Ovary (tissue), 9 donors: ENCODE measurements around the gene CRTC2. TPM values are rescaled to one million over a fixed set of nuclear protein-coding genes. Genes with fewer than 3 reads are reported as not detected.

ENCODE experiments used
- DNase-seq, 5 donors: peaks; one replicate each; pipeline ENCODE4 v3.0.0-alpha.2; 2019 to 2020
- H3K27ac ChIP-seq, 2 donors: fragments of 200-600 bp; one replicate each; pipeline versions ENCODE4 v1.5.1 to v1.8.0; 2019 to 2022
- H3K27me3 ChIP-seq: fragments of 200-600 bp; one replicate; pipeline ENCODE4 v1.8.0; 2022
- H3K36me3 ChIP-seq: fragments of 200-600 bp; sonication (generic); one replicate; pipeline ENCODE4 v1.5.1; 2019
- H3K4me1 ChIP-seq: one replicate; pipeline ENCODE4 v1.8.1; 2013; ENCODE audit warnings: mild to moderate bottlenecking, moderate library complexity; ENCODE audit not compliant: insufficient read depth
- H3K4me3 ChIP-seq: fragments of 200-600 bp; sonication (generic); one replicate; pipeline ENCODE4 v1.5.1; 2017
- H3K9me3 ChIP-seq, 2 donors: fragments of 200-600 bp in 1 of 2; sonication (generic) in 1 of 2; one replicate each; pipeline versions ENCODE4 v1.5.1 to v1.8.1; 2013 to 2019; ENCODE audit warnings: mild to moderate bottlenecking in 1 of 2, moderate library complexity in 1 of 2
- EP300 ChIP-seq: sonication (generic); formaldehyde crosslinking; IDR thresholded peaks from one replicate; pipeline ENCODE4 v1.6.1; 2017; ENCODE audit warnings: antibody characterized with exemption
- POLR2A ChIP-seq: fragments of 450-650 bp; IDR thresholded peaks from one replicate; pipeline ENCODE4 v1.6.1; 2017; ENCODE audit warnings: antibody characterized with exemption, mild to moderate bottlenecking, moderate library complexity
- whole genome bisulfite sequencing, 3 donors: extraction: QIAGEN DNeasy Blood & Tissue Kit in 1 of 3; methylation state at CpG; one replicate each; pipeline versions ENCODE4 v1.1.5 to v1.1.7; 2013 to 2017; 5-methylcytosine and 5-hydroxymethylcytosine counted together
- intact Hi-C, 4 donors: fragments of 100-400 bp; cut with DNase I; formaldehyde crosslinking; loops; one replicate each; pipeline versions ENCODE4 v1.11.0 to v1.15.1; 2022 to 2023
- polyA plus RNA-seq, 2 donors: library from polyadenylated mRNA; stranded (reverse); fragments of 200-250 nt in 1 of 2; fragments of 350-450 nt in 1 of 2; fragmentation: Illumina TruSeq in 1 of 2; extraction: RNeasy Lipid Tissue Mini Kit (QIAGEN cat#74804) in 1 of 2; gene quantifications; one replicate each; pipeline ENCODE4 v1.2.3, GENCODE V29; 2013 to 2014
- total RNA-seq, 7 donors: library from RNA; depleted of rRNA in 2 of 7; stranded (reverse); fragments of >200 nt in 2 of 7; fragmentation: NEBNext Ultra II Directional in 3 of 7; extraction: Animal tissue kit (Norgen Biotek cat#: 25700) in 3 of 7; gene quantifications; one replicate each; pipeline versions ENCODE4 v1.1.0 to v1.2.4, GENCODE V29; 2016 to 2023
- TF ChIP-seq, protein P1 (sequence below), 3 donors: fragments of 450-650 bp in 2 of 3; fragments of 200-600 bp in 1 of 3; IDR thresholded peaks; one replicate each; pipeline versions ENCODE4 v1.5.1 to v1.8.0; 2016 to 2022; ENCODE audit warnings: antibody characterized with exemption in 3 of 3, mild to moderate bottlenecking in 1 of 3
- donor health status: DM: no; HTN: no; CAD: no; lungs with moderate emphysema.
- donor health status: DM: no; HTN: no; CAD: no.
- donor health status: Bipolar disorder and iron deficiency.
- donor health status: DM: yes; HTN: yes; CAD: no.
- donor health status: DM: no; HTN: no; CAD: no.
- donor health status: DM: yes; HTN: yes; CAD: no.

The CRTC2 gene
- total and polyA plus RNA-seq, 9 donors: 19.2 to 52.5 (median 37.9) TPM

- peaks cover 7% of the 10 kb centered on the region for H3K4me1 ChIP-seq
- H3K9me3 ChIP-seq: no peaks in the 10 kb centered on the region
- H3K36me3 ChIP-seq: no peaks in the 10 kb centered on the region
- H3K27me3 ChIP-seq: no peaks in the 10 kb centered on the region
- H3K27ac ChIP-seq: no peak overlapping the region
- no peak overlapping the region for H3K4me3 ChIP-seq
- intact Hi-C loops: loop anchor here in 1 of 4 donors (10.0 kb wide), 1 partner anchor 414 kb away; no protein-coding TSS in a partner anchor
- TF ChIP-seq, protein P1, sequence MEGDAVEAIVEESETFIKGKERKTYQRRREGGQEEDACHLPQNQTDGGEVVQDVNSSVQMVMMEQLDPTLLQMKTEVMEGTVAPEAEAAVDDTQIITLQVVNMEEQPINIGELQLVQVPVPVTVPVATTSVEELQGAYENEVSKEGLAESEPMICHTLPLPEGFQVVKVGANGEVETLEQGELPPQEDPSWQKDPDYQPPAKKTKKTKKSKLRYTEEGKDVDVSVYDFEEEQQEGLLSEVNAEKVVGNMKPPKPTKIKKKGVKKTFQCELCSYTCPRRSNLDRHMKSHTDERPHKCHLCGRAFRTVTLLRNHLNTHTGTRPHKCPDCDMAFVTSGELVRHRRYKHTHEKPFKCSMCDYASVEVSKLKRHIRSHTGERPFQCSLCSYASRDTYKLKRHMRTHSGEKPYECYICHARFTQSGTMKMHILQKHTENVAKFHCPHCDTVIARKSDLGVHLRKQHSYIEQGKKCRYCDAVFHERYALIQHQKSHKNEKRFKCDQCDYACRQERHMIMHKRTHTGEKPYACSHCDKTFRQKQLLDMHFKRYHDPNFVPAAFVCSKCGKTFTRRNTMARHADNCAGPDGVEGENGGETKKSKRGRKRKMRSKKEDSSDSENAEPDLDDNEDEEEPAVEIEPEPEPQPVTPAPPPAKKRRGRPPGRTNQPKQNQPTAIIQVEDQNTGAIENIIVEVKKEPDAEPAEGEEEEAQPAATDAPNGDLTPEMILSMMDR (IDR thresholded peaks at IDR 0.05): no peak
- TF ChIP-seq EP300 (no peak), POLR2A (no peak)
- no peak for DNase-seq
- WGBS, 3 donors: 84 to 86% (median 84%) methylated on average over 2 of the region's 2 CpGs
Observed at GRCh38 chr1:153968972-153969371, 10.6 kb upstream of the CRTC2 start.

DNA sequence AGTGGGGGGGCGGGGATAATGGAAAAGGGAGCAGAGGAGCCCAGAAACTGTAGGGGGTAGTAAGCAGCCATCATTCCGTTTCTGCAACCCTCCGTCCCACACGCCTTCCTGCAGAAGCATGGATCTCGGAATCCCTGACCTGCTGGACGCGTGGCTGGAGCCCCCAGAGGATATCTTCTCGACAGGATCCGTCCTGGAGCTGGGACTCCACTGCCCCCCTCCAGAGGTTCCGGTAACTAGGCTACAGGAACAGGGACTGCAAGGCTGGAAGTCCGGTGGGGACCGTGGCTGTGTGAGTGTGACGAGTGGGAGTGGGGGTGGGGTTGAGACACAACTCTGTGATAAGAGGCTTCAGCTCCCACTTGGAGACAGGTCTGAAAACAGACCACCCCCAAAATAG lies 10.0 kb upstream of the CRTC2 start:
- 1 to 3% (median 2%) methylated on average over 13 of the region's 13 CpGs for WGBS, 3 donors
- Histone ChIP-seq H3K4me3 (peak overlapping the region; percentile 69), H3K36me3 (no peaks in the 10 kb centered on the region), H3K4me1 (peaks cover 7% of the 10 kb centered on the region), H3K9me3 (no peaks in the 10 kb centered on the region), H3K27ac (peak overlapping the region; percentile 78 to 90), H3K27me3 (no peaks in the 10 kb centered on the region)
- intact Hi-C loops: loop anchor here in 1 of 4 donors (10.0 kb wide), 1 partner anchor 414 kb away; no protein-coding TSS in a partner anchor
- DNase-seq: peak in 1 of 5 donors; percentile 42
- no peak for TF ChIP-seq EP300
- TF ChIP-seq POLR2A: no peak
- TF ChIP-seq, protein P1 (IDR thresholded peaks at IDR 0.05): no peak

- intact Hi-C loops: loop anchor here in 1 of 4 donors (10.0 kb wide), 1 partner anchor 413 kb away; no protein-coding TSS in a partner anchor
- Histone ChIP-seq H3K36me3 (no peaks in the 10 kb centered on the region), H3K27me3 (no peaks in the 10 kb centered on the region), H3K27ac (peak overlapping the region; percentile 78 to 90), H3K4me1 (peaks cover 7% of the 10 kb centered on the region), H3K4me3 (peak overlapping the region; percentile 69), H3K9me3 (no peaks in the 10 kb centered on the region)
- TF ChIP-seq, protein P1 (IDR thresholded peaks at IDR 0.05): no peak
- no peak for TF ChIP-seq EP300
- TF ChIP-seq POLR2A: no peak
- peak; percentile 54 to 69 (median 67) for DNase-seq
- WGBS, 3 donors: 0 to 1% (median 1%) methylated on average over 8 of the region's 8 CpGs
Observed at GRCh38 chr1:153968000-153968363, 9.6 kb upstream of the CRTC2 start.

DNA sequence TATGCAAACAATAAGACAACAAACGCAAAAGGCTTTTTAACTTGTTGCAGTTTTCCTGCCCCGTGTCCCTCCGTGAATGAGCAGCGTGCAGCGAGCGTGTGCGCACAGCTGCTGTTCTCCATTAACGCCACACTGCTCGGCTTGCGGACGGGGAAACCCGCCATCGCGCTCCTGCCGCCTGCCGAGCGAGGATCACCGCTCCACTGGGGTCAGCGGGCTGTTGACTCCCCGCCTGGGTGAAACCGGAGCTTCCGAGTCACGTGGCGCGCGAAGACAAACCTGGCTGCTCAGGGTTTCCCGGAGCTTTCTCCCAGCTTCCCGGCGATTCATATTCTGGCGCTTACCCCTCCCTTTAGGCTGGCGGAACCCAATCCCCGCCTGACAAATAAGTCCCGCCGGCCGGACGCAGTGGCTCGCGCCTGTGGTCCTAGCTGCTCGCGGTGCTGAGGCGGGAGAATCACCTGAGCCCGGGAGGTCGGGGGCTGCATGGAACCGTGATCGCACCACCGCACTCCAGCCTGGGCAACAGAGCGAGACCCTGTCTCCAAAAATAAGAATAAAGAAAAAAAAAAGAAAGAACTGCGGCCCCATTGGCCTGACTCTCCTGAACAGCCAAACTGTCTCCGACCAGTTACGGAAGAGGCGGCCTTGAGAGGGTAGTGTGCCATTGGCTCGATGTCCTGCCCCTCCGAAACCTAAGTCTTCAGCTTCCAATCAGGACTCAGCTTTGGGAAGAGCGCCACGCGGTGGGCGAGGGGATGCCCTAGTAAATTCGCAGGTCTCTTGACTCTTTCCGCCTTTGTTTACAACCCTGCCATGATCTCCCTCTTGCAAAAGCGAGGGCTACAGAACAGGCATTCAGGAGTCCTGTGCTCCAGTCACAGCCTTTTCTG lies 8.9 kb upstream of the CRTC2 start, which contains the start of gene CREB3L4:
CREB3L4 (plus strand) TSS at position 796 of the 893 bp plus-strand sequence. CDS start 624 bp downstream, outside the sequence.
- Histone ChIP-seq H3K27ac (peak within 1 kb of the TSS; percentile 78 to 90), H3K9me3 (no peaks in the 10 kb centered on the region), H3K27me3 (no peaks in the 10 kb centered on the region), H3K4me3 (peak within 1 kb of the TSS; percentile 69), H3K4me1 (peaks cover 11% of the 10 kb centered on the region), H3K36me3 (no peaks in the 10 kb centered on the region)
- intact Hi-C loops: loop anchor here in 1 of 4 donors (10.0 kb wide), 1 partner anchor 413 kb away; no protein-coding TSS in a partner anchor
- peak; percentile 90 to 94 (median 93) for DNase-seq
- 0 to 1% (median 0%) methylated on average over 48 to 60 of the region's 60 CpGs for WGBS, 3 donors
- TF ChIP-seq, protein P1 (IDR thresholded peaks at IDR 0.05): peak; percentile 31 to 48 (median 46)
- TF ChIP-seq EP300: peak; percentile 74
- TF ChIP-seq POLR2A: peak; percentile 66
